ENCODE measurements around the gene SPINK9. TPM values are rescaled to one million over a fixed set of nuclear protein-coding genes. Genes with fewer than 3 reads are reported as not detected.

The SPINK9 gene
- total and polyA plus RNA-seq, 4 donors = not detected

DNA sequence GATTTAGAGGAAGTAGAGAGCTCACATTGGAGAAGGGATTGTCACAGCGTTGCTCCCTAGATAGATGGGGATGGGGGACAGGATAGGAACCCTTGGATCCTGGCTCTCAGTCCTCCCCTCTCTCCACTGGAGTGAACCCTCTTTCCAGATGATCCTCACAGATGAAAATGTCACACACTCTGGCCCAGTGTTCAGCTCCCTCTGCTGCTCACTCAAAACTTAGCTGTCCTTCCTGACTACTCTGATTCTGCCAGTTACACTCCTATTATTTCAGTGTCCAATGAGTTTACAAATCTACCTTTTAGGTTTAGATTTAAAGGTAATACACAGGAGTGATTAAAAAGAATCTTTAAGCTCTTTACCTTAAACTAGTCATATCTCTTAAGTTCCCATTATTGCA is 28.9 kb upstream of the SPINK9 start:
- 86 to 91% methylated on average over 1 of the region's 1 CpG for WGBS, 2 donors
- ATAC-seq (ENCODE audit: insufficient read depth, low FRiP score) (no peak), DNase-seq (no peak)
- Histone ChIP-seq H3K27me3 (ENCODE audit: control insufficient read depth in 3 of 3, insufficient read depth in 3 of 3, low read length in 2 of 3) (no peaks in the 10 kb centered on the region), H3K4me1 (ENCODE audit: control insufficient read depth in 5 of 5, insufficient read depth in 5 of 5, low read length in 5 of 5) (no peaks in the 10 kb centered on the region), H3K4me3 (no peak overlapping the region), H3K27ac (ENCODE audit: low read depth in 1 of 2, low read length in 1 of 2) (no peak overlapping the region), H3K9ac (ENCODE audit: insufficient read depth in 1 of 2, low read length in 2 of 2) (no peak overlapping the region), H3K36me3 (ENCODE audit: control insufficient read depth in 4 of 4, insufficient read depth in 4 of 4, low read length in 4 of 4) (peaks cover 0 to 1% (median 0%) of the 10 kb centered on the region in 4 donors), H3K9me3 (ENCODE audit: control insufficient read depth in 4 of 4, insufficient read depth in 3 of 4, low read length in 3 of 4) (peaks cover 0 to 2% (median 0%) of the 10 kb centered on the region in 4 donors)
- TF ChIP-seq, protein P1, sequence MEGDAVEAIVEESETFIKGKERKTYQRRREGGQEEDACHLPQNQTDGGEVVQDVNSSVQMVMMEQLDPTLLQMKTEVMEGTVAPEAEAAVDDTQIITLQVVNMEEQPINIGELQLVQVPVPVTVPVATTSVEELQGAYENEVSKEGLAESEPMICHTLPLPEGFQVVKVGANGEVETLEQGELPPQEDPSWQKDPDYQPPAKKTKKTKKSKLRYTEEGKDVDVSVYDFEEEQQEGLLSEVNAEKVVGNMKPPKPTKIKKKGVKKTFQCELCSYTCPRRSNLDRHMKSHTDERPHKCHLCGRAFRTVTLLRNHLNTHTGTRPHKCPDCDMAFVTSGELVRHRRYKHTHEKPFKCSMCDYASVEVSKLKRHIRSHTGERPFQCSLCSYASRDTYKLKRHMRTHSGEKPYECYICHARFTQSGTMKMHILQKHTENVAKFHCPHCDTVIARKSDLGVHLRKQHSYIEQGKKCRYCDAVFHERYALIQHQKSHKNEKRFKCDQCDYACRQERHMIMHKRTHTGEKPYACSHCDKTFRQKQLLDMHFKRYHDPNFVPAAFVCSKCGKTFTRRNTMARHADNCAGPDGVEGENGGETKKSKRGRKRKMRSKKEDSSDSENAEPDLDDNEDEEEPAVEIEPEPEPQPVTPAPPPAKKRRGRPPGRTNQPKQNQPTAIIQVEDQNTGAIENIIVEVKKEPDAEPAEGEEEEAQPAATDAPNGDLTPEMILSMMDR (IDR thresholded peaks at IDR 0.05; ENCODE audit: control extremely low read depth, extremely low read depth) = no peak

GRCh38 chr5:148309019-148309418 is 26.3 kb upstream of the SPINK9 start:
- ATAC-seq (ENCODE audit: insufficient read depth, low FRiP score) = no peak
- whole genome bisulfite sequencing, 2 donors = 79 to 84% methylated on average over 3 of the region's 3 CpGs
- Histone ChIP-seq H3K27ac (ENCODE audit: low read depth in 1 of 2, low read length in 1 of 2) (no peak overlapping the region), H3K9ac (ENCODE audit: insufficient read depth in 1 of 2, low read length in 2 of 2) (no peak overlapping the region), H3K4me3 (no peak overlapping the region), H3K27me3 (ENCODE audit: control insufficient read depth in 3 of 3, insufficient read depth in 3 of 3, low read length in 2 of 3) (no peaks in the 10 kb centered on the region), H3K4me1 (ENCODE audit: control insufficient read depth in 5 of 5, insufficient read depth in 5 of 5, low read length in 5 of 5) (no peaks in the 10 kb centered on the region), H3K36me3 (ENCODE audit: control insufficient read depth in 4 of 4, insufficient read depth in 4 of 4, low read length in 4 of 4) (peaks cover 0 to 1% (median 0%) of the 10 kb centered on the region in 4 donors), H3K9me3 (ENCODE audit: control insufficient read depth in 4 of 4, insufficient read depth in 3 of 4, low read length in 3 of 4) (peaks cover 0 to 2% (median 0%) of the 10 kb centered on the region in 4 donors)
- no peak for DNase-seq
- TF ChIP-seq, protein P1 (IDR thresholded peaks at IDR 0.05; ENCODE audit: control extremely low read depth, extremely low read depth) = no peak

GRCh38 chr5:148309746-148310145 is 25.6 kb upstream of the SPINK9 start:
- no peak overlapping the region for H3K27ac ChIP-seq (ENCODE audit: low read depth in 1 of 2, low read length in 1 of 2)
- no peak overlapping the region for H3K4me3 ChIP-seq
- TF ChIP-seq, protein P1 (IDR thresholded peaks at IDR 0.05; ENCODE audit: control extremely low read depth, extremely low read depth) = no peak
- ATAC-seq (ENCODE audit: insufficient read depth, low FRiP score) (no peak), DNase-seq (no peak)
- H3K36me3 ChIP-seq (ENCODE audit: control insufficient read depth in 4 of 4, insufficient read depth in 4 of 4, low read length in 4 of 4) = peaks cover 0 to 1% (median 0%) of the 10 kb centered on the region in 4 donors
- H3K27me3 ChIP-seq (ENCODE audit: control insufficient read depth in 3 of 3, insufficient read depth in 3 of 3, low read length in 2 of 3) = no peaks in the 10 kb centered on the region
- H3K9ac ChIP-seq (ENCODE audit: insufficient read depth in 1 of 2, low read length in 2 of 2) = no peak overlapping the region
- peaks cover 0 to 2% (median 0%) of the 10 kb centered on the region in 4 donors for H3K9me3 ChIP-seq (ENCODE audit: control insufficient read depth in 4 of 4, insufficient read depth in 3 of 4, low read length in 3 of 4)
- H3K4me1 ChIP-seq (ENCODE audit: control insufficient read depth in 5 of 5, insufficient read depth in 5 of 5, low read length in 5 of 5) = no peaks in the 10 kb centered on the region

DNA sequence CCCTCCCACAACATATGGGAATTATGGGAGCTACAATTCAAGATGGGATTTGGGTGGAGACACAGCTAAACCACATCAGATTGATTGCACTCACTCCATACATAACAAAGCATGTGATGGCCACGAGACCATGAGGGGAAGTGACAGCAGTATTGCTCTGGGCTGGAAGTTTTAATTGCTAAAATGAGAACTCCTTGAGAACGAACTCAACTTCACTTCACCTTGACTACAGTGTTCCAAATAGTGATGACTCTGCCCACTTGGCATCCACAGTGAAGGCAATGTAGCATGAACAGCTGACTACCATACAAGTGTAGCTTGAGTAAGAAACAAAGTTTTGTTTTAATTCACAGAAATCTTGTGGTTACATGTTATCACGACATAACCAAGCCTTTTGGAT is 23.9 kb upstream of the SPINK9 start:
- Histone ChIP-seq H3K9ac (ENCODE audit: insufficient read depth in 1 of 2, low read length in 2 of 2) (no peak overlapping the region), H3K4me1 (ENCODE audit: control insufficient read depth in 5 of 5, insufficient read depth in 5 of 5, low read length in 5 of 5) (peaks cover 0 to 2% (median 0%) of the 10 kb centered on the region in 5 donors), H3K4me3 (no peak overlapping the region), H3K27ac (ENCODE audit: low read depth in 1 of 2, low read length in 1 of 2) (no peak overlapping the region), H3K27me3 (ENCODE audit: control insufficient read depth in 3 of 3, insufficient read depth in 3 of 3, low read length in 2 of 3) (no peaks in the 10 kb centered on the region), H3K9me3 (ENCODE audit: control insufficient read depth in 4 of 4, insufficient read depth in 3 of 4, low read length in 3 of 4) (peaks cover 0 to 2% (median 0%) of the 10 kb centered on the region in 4 donors), H3K36me3 (ENCODE audit: control insufficient read depth in 4 of 4, insufficient read depth in 4 of 4, low read length in 4 of 4) (peaks cover 0 to 1% (median 0%) of the 10 kb centered on the region in 4 donors)
- 73 to 85% methylated on average over 3 of the region's 3 CpGs for WGBS, 2 donors
- TF ChIP-seq, protein P1 (IDR thresholded peaks at IDR 0.05; ENCODE audit: control extremely low read depth, extremely low read depth) = no peak
- DNase-seq (no peak), ATAC-seq (ENCODE audit: insufficient read depth, low FRiP score) (no peak)

Measured in lung (tissue), 12 donors.